Measurements from ENCODE around the gene NGEF. TPM values are rescaled to one million over a fixed set of nuclear protein-coding genes. Genes with fewer than 3 reads are reported as not detected.

The NGEF gene
- polyA plus RNA-seq, 3 donors = not detected

GRCh38 chr2:232928551-232929302, 84.3 kb downstream of the NGEF start:
- H3K9ac ChIP-seq (ENCODE audit: insufficient read depth, low read length, poor library complexity, severe bottlenecking) = no peak overlapping the region
- peaks cover 48 to 68% of the 10 kb centered on the region in 2 donors for H3K27me3 ChIP-seq (ENCODE audit: control insufficient read depth in 2 of 2, insufficient read depth in 2 of 2, low read length in 2 of 2)
- H3K27me3 Mint-ChIP-seq (ENCODE audit: low read depth in 3 of 3) = peaks cover 68 to 88% (median 73%) of the 10 kb centered on the region in 3 donors
- H2AFZ ChIP-seq (ENCODE audit: insufficient read depth, low read depth, low read length, poor library complexity, severe bottlenecking) = no peak overlapping the region
- H3K27ac Mint-ChIP-seq = no peak overlapping the region
- H3K9me3 ChIP-seq (replicated peaks in 1 of 2; ENCODE audit: control insufficient read depth in 1 of 2, insufficient read depth in 1 of 2, low read length in 2 of 2) = peaks cover 3 to 27% of the 10 kb centered on the region in 2 donors
- peaks cover 0 to 2% of the 10 kb centered on the region in 2 donors for H3K36me3 Mint-ChIP-seq
- no peaks in the 10 kb centered on the region for H3K36me3 ChIP-seq (replicated peaks in 1 of 2; ENCODE audit: control insufficient read depth in 1 of 2, insufficient read depth in 2 of 2, low read length in 2 of 2)
- H3K79me2 ChIP-seq (ENCODE audit: insufficient read depth, low read length) = no peaks in the 10 kb centered on the region
- no peak for TF ChIP-seq CTCF (IDR thresholded peaks at IDR 0.05)
- intact Hi-C loops (cut with micrococcal nuclease) = no loop called here
- 24% methylated on average over 54 of the region's 56 CpGs for WGBS (ENCODE audit: insufficient coverage)
- H3K4me3 Mint-ChIP-seq = peak overlapping the region; percentile 24 to 83
- no peak overlapping the region for H3K4me3 ChIP-seq (replicated peaks in 1 of 3; ENCODE audit: low read depth in 2 of 3, low read length in 3 of 3)
- no peak overlapping the region for H3K4me2 ChIP-seq (replicated peaks; ENCODE audit: extremely low read depth, low read length, poor library complexity, severe bottlenecking)
- peaks cover 0 to 8% of the 10 kb centered on the region in 2 donors for H3K4me1 ChIP-seq (ENCODE audit: control insufficient read depth in 1 of 2, insufficient read depth in 2 of 2, low read length in 2 of 2)
- no peaks in the 10 kb centered on the region for H4K20me1 ChIP-seq (ENCODE audit: insufficient read depth, low read length)
- peaks cover 3% of the 10 kb centered on the region for H3K4me1 Mint-ChIP-seq
- peaks cover 0 to 25% (median 15%) of the 10 kb centered on the region in 7 donors for H3K9me3 Mint-ChIP-seq
- DNase-seq = no peak
- H3K27ac ChIP-seq (ENCODE audit: low read depth in 1 of 2, low read length in 2 of 2) = no peak overlapping the region

DNA sequence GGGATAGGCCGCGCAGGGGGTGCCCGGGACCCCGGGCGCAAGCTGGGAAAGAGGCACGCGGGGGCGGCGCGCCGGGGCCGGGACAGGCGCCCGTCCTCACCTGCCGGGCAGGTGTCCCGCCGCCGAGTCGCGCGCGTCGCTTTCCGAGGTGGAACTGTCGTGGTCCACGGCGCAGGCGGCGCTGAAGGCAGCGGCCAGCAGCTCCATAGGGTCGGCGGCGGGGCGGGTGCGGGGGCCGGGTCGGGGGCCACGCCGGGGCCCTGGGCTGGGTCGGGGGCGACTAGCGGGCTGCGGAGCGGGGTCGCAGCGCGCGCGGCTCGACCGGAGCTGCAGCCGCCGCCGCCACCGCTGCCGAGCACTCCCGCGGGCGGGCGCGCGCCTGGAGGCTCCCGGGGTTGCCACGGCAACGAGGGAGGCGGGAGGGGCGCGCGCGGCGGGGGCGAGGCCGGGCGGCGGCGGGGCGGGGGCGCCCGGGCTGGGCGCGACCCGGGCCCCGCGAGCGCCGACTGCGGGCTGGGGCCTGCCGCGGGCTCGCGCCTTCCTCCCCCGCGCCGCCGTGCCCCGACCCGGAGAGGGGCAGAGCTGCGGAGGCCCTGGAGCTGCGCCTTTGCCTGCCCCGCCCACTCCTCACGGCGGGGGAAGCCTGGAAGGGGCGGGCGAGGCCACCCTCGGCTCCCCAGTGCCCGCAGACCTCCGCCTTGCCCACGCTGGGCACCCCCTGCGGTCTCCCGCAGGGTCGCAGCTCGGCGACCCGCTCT, 85.1 kb downstream of the NGEF start:
- H3K27me3 ChIP-seq (ENCODE audit: control insufficient read depth in 2 of 2, insufficient read depth in 2 of 2, low read length in 2 of 2) = peaks cover 48 to 68% of the 10 kb centered on the region in 2 donors
- peak overlapping the region in 1 of 3 experiments; percentile 34 for H3K4me3 ChIP-seq (replicated peaks in 1 of 3; ENCODE audit: low read depth in 2 of 3, low read length in 3 of 3)
- H4K20me1 ChIP-seq (ENCODE audit: insufficient read depth, low read length) = no peaks in the 10 kb centered on the region
- no peak overlapping the region for H3K9ac ChIP-seq (ENCODE audit: insufficient read depth, low read length, poor library complexity, severe bottlenecking)
- Mint-ChIP-seq H3K4me3 (peak overlapping the region in 1 of 2 donors; percentile 80), H3K4me1 (peaks cover 3% of the 10 kb centered on the region), H3K27ac (no peak overlapping the region), H3K9me3 (peaks cover 0 to 25% (median 15%) of the 10 kb centered on the region in 7 donors), H3K36me3 (peaks cover 0 to 2% of the 10 kb centered on the region in 2 donors), H3K27me3 (ENCODE audit: low read depth in 3 of 3) (peaks cover 62 to 86% (median 70%) of the 10 kb centered on the region in 3 donors)
- peak overlapping the region; percentile 55 for H3K4me2 ChIP-seq (replicated peaks; ENCODE audit: extremely low read depth, low read length, poor library complexity, severe bottlenecking)
- peaks cover 0 to 8% of the 10 kb centered on the region in 2 donors for H3K4me1 ChIP-seq (ENCODE audit: control insufficient read depth in 1 of 2, insufficient read depth in 2 of 2, low read length in 2 of 2)
- H2AFZ ChIP-seq (ENCODE audit: insufficient read depth, low read depth, low read length, poor library complexity, severe bottlenecking) = no peak overlapping the region
- intact Hi-C loops (cut with micrococcal nuclease) = no loop called here
- peaks cover 3 to 27% of the 10 kb centered on the region in 2 donors for H3K9me3 ChIP-seq (replicated peaks in 1 of 2; ENCODE audit: control insufficient read depth in 1 of 2, insufficient read depth in 1 of 2, low read length in 2 of 2)
- H3K36me3 ChIP-seq (replicated peaks in 1 of 2; ENCODE audit: control insufficient read depth in 1 of 2, insufficient read depth in 2 of 2, low read length in 2 of 2) = no peaks in the 10 kb centered on the region
- WGBS (ENCODE audit: insufficient coverage) = under 1% methylated on average over 114 of the region's 114 CpGs
- no peaks in the 10 kb centered on the region for H3K79me2 ChIP-seq (ENCODE audit: insufficient read depth, low read length)
- H3K27ac ChIP-seq (ENCODE audit: low read depth in 1 of 2, low read length in 2 of 2) = no peak overlapping the region
- no peak for TF ChIP-seq CTCF (IDR thresholded peaks at IDR 0.05)
- no peak for DNase-seq

All from CD14-positive monocyte (primary cell).